Bronchial epithelial cell (primary cell): Measurements from ENCODE around the gene HAGH. TPM values are rescaled to one million over a fixed set of nuclear protein-coding genes. Genes with fewer than 3 reads are reported as not detected.

ENCODE experiments used
- DNase-seq: peaks from one replicate; pipeline ENCODE4 v3.0.0-alpha.2; 2010; ENCODE audit warnings: low read depth
- FAIRE-seq: peaks from 2 replicates; lab custom pipeline; 2011; peaks lifted over from hg19 to GRCh38; lab: Jason Lieb, UNC
- H3K27me3 ChIP-seq: 2 replicates; pipeline ENCODE4 v1.5.1; 2011; ENCODE audit warnings: low read length; ENCODE audit not compliant: control insufficient read depth, insufficient read depth
- H3K36me3 ChIP-seq: 2 replicates; pipeline ENCODE4 v1.5.1; 2011; ENCODE audit warnings: low read length; ENCODE audit not compliant: control insufficient read depth, insufficient read depth
- H3K4me3 ChIP-seq: 2 replicates; pipeline ENCODE4 v1.5.1; 2011; ENCODE audit warnings: mild to moderate bottlenecking, low read depth, low read length, control low read depth
- CTCF ChIP-seq: IDR thresholded peaks from 2 replicates; pipeline ENCODE4 v1.5.1; 2011; ENCODE audit warnings: mild to moderate bottlenecking, moderate library complexity, low read length, control low read depth, inconsistent platforms; ENCODE audit not compliant: insufficient read depth, severe bottlenecking
- total RNA-seq: library from RNA; depleted of rRNA; stranded (reverse); fragments of >200 nt; gene quantifications from 2 replicates; pipeline ENCODE4 v1.2.1, GENCODE V29; 2014

HAGH gene
- total RNA-seq, 1 donor from 2014 or later: 60.0 TPM

GRCh38 chr16:1858189-1858865, 31.7 kb upstream of the HAGH start:
- no peak for FAIRE-seq
- H3K27me3 ChIP-seq: peaks cover 18% of the 10 kb centered on the region
- no peak for TF ChIP-seq CTCF
- no peaks in the 10 kb centered on the region for H3K36me3 ChIP-seq
- no peak overlapping the region for H3K4me3 ChIP-seq
- no peak for DNase-seq

GRCh38 chr16:1857433-1858097, 30.9 kb upstream of the HAGH start:
- no peak overlapping the region for H3K4me3 ChIP-seq
- FAIRE-seq: no peak

GRCh38 chr16:1851793-1852192, 25.2 kb upstream of the HAGH start:
- H3K36me3 ChIP-seq: no peaks in the 10 kb centered on the region
- no peak overlapping the region for H3K4me3 ChIP-seq
- FAIRE-seq: no peak
- H3K27me3 ChIP-seq: peaks cover 2% of the 10 kb centered on the region
- DNase-seq: no peak
- TF ChIP-seq CTCF: no peak

More at GRCh38 chr16:1857433-1858097, 30.9 kb upstream of the HAGH start:
- H3K27me3 ChIP-seq: peaks cover 18% of the 10 kb centered on the region
- DNase-seq: no peak
- TF ChIP-seq CTCF: no peak
- H3K36me3 ChIP-seq: no peaks in the 10 kb centered on the region

- peaks cover 2% of the 10 kb centered on the region for H3K27me3 ChIP-seq
- no peaks in the 10 kb centered on the region for H3K36me3 ChIP-seq
- TF ChIP-seq CTCF: no peak
- DNase-seq (no peak), FAIRE-seq (no peak)
- no peak overlapping the region for H3K4me3 ChIP-seq
These were observed 24.4 kb upstream of the HAGH start for GRCh38 chr16:1850981-1851380.

- H3K4me3 ChIP-seq: no peak overlapping the region
- no peaks in the 10 kb centered on the region for H3K36me3 ChIP-seq
- DNase-seq (no peak), FAIRE-seq (no peak)
- no peak for TF ChIP-seq CTCF
- no peaks in the 10 kb centered on the region for H3K27me3 ChIP-seq
These were observed 19.8 kb upstream of the HAGH start for GRCh38 chr16:1846416-1846815.
